IMR-90 (cell line): ENCODE measurements around the gene ATP6V0E2. TPM values are rescaled to one million over a fixed set of nuclear protein-coding genes. Genes with fewer than 3 reads are reported as not detected.

Source experiments
- ATAC-seq: fragments of 200-7000 bp; cut with Tn5 transposase; 2 replicates; pipeline ENCODE4 v1.9.1; 2020; ENCODE audit warnings: low read depth, mild to moderate bottlenecking, moderate library complexity
- BruUV-seq: library from RNA; stranded (reverse); fragments of 400-500 nt; replicated peaks from 2 replicates; lab custom pipeline; 2021; lab: Mats Ljungman, UMichigan
- CTCF ChIA-PET: fragments of 300-600 bp; formaldehyde crosslinking; extraction: SDS; loops from one replicate; lab custom pipeline; 2021; ENCODE audit warnings: antibody characterized with exemption; lab: Yijun Ruan, JAX
- POLR2A ChIA-PET: fragments of 300-600 bp; sonication (Branson Sonifier 250); formaldehyde crosslinking; loops from one replicate; lab custom pipeline; 2022; ENCODE audit warnings: antibody characterized with exemption; ENCODE audit not compliant: unreplicated experiment; lab: Charles Lee
- DNase-seq: peaks from one replicate; pipeline ENCODE4 v3.0.0; 2013
- H2AFZ ChIP-seq: replicated peaks from 2 replicates; pipeline ENCODE3; 2013; ENCODE audit warnings: low read length, mild to moderate bottlenecking; ENCODE audit not compliant: poor library complexity
- H2AK5ac ChIP-seq: 2 replicates; pipeline ENCODE4 v1.6.1; 2013; ENCODE audit warnings: low read depth, low read length, inconsistent platforms
- H2AK9ac ChIP-seq: replicated peaks from 2 replicates; pipeline ENCODE3; 2013; ENCODE audit warnings: mild to moderate bottlenecking, low read depth, low read length, moderate library complexity; ENCODE audit not compliant: poor library complexity
- H2BK120ac ChIP-seq: 2 replicates; pipeline ENCODE4 v1.6.1; 2013; ENCODE audit warnings: low read depth, low read length, inconsistent platforms
- H2BK15ac ChIP-seq: 3 replicates; pipeline ENCODE4 v1.6.1; 2013; ENCODE audit warnings: low read depth, low read length, inconsistent platforms
- H2BK20ac ChIP-seq: 2 replicates; pipeline ENCODE4 v1.6.1; 2013; ENCODE audit warnings: low read depth, mild to moderate bottlenecking, inconsistent platforms, low read length, moderate library complexity
- H2BK5ac ChIP-seq: 2 replicates; pipeline ENCODE4 v1.6.1; 2013; ENCODE audit warnings: mild to moderate bottlenecking, low read depth, low read length, inconsistent platforms; ENCODE audit not compliant: poor library complexity, severe bottlenecking
- H3K14ac ChIP-seq: replicated peaks from 2 replicates; pipeline ENCODE4 v1.6.1; 2013; ENCODE audit warnings: low read depth, low read length, inconsistent platforms
- H3K18ac ChIP-seq: 2 replicates; pipeline ENCODE4 v1.6.1; 2013; ENCODE audit warnings: low read depth, low read length, control low read depth
- H3K23ac ChIP-seq: 2 replicates; pipeline ENCODE4 v1.6.1; 2013; ENCODE audit warnings: low read depth, low read length, inconsistent platforms
- H3K27ac ChIP-seq: 2 replicates; pipeline ENCODE4 v1.5.1; 2013; ENCODE audit warnings: mild to moderate bottlenecking, control low read depth, low read length; ENCODE audit not compliant: insufficient read depth
- H3K27me3 ChIP-seq: 2 replicates; pipeline ENCODE4 v1.6.1; 2013; ENCODE audit warnings: low read length; ENCODE audit not compliant: control insufficient read depth, insufficient read depth
- H3K36me3 ChIP-seq: 2 replicates; pipeline ENCODE4 v1.6.1; 2013; ENCODE audit warnings: low read length, mixed read lengths; ENCODE audit not compliant: control insufficient read depth, insufficient read depth
- H3K4ac ChIP-seq: 2 replicates; pipeline ENCODE4 v1.6.1; 2013; ENCODE audit warnings: low read depth, low read length, inconsistent platforms
- H3K4me1 ChIP-seq: 2 replicates; pipeline ENCODE4 v1.6.1; 2013; ENCODE audit warnings: low read length, mixed read lengths; ENCODE audit not compliant: control insufficient read depth, insufficient read depth
- H3K4me2 ChIP-seq: 2 replicates; pipeline ENCODE4 v1.6.1; 2013; ENCODE audit warnings: low read depth, mild to moderate bottlenecking, control low read depth, low read length, moderate library complexity
- H3K4me3 ChIP-seq: 2 replicates; pipeline ENCODE4 v1.5.1; 2013; ENCODE audit warnings: low read depth, mild to moderate bottlenecking, control low read depth, low read length, moderate library complexity; ENCODE audit not compliant: insufficient read depth
- H3K56ac ChIP-seq: 2 replicates; pipeline ENCODE4 v1.6.1; 2013; ENCODE audit warnings: low read length, inconsistent platforms; ENCODE audit not compliant: insufficient read depth; ENCODE audit errors: extremely low read depth
- H3K79me1 ChIP-seq, 2 experiments: 2 replicates each; pipeline ENCODE4 v1.6.1; 2013; ENCODE audit warnings: low read length in 2 of 2, inconsistent platforms in 1 of 2, low read depth in 1 of 2
- H3K9ac ChIP-seq: 2 replicates; pipeline ENCODE4 v1.6.1; 2013; ENCODE audit warnings: low read depth, low read length, control low read depth
- H3K9me1 ChIP-seq: 2 replicates; pipeline ENCODE4 v1.6.1; 2013; ENCODE audit warnings: low read length, inconsistent platforms; ENCODE audit not compliant: insufficient read depth
- H3K9me3 ChIP-seq: 2 replicates; pipeline ENCODE4 v1.6.1; 2013; ENCODE audit warnings: low read length; ENCODE audit not compliant: control insufficient read depth, insufficient read depth
- H4K20me1 ChIP-seq: 2 replicates; pipeline ENCODE4 v1.6.1; 2013; ENCODE audit warnings: low read length, inconsistent platforms; ENCODE audit not compliant: insufficient read depth
- H4K5ac ChIP-seq: 2 replicates; pipeline ENCODE4 v1.6.1; 2013; ENCODE audit warnings: mild to moderate bottlenecking, low read depth, low read length, control low read depth
- H4K8ac ChIP-seq, 2 experiments: 2 replicates each; pipeline ENCODE4 v1.6.1; 2013; ENCODE audit warnings: low read depth in 2 of 2, low read length in 2 of 2, control low read depth in 1 of 2, inconsistent platforms in 1 of 2
- H4K91ac ChIP-seq: 2 replicates; pipeline ENCODE4 v1.6.1; 2013; ENCODE audit warnings: low read depth, low read length, inconsistent platforms; ENCODE audit not compliant: insufficient read depth
- FOS ChIP-seq: fragments of 150-350 bp; IDR thresholded peaks from 2 replicates; pipeline ENCODE4 v1.6.1; 2016; ENCODE audit warnings: low read depth, low read length
- MAFK ChIP-seq: IDR thresholded peaks from 2 replicates; pipeline ENCODE4 v1.6.1; 2012; ENCODE audit warnings: low read depth, low read length, improper control_type of control experiment
- NFE2L2 ChIP-seq: fragments of 150-350 bp; IDR thresholded peaks from 2 replicates; pipeline ENCODE4 v1.6.1; 2016; ENCODE audit warnings: low read depth, mild to moderate bottlenecking, low read length
- POLR2A ChIP-seq: IDR thresholded peaks from 2 replicates; pipeline ENCODE4 v1.6.1; 2012; ENCODE audit warnings: mild to moderate bottlenecking, low read depth, low read length
- RAD21 ChIP-seq: IDR thresholded peaks from 2 replicates; pipeline ENCODE4 v1.6.1; 2012; ENCODE audit warnings: low read length, improper control_type of control experiment
- WGBS, 2 experiments: methylation state at CpG; one replicate each; pipeline versions ENCODE4 v1.1.5 to v1.1.7; 2013; ENCODE audit warnings: missing lambda C conversion rate in 2 of 2; ENCODE audit not compliant: insufficient read length in 1 of 2; ENCODE audit errors: extremely low coverage in 2 of 2; 5-methylcytosine and 5-hydroxymethylcytosine counted together
- dilution Hi-C: fragments of 300-500 bp; cut with HindIII; formaldehyde crosslinking; loops from one replicate; pipeline ENCODE4 v1.14.3; 2018; ENCODE audit warnings: low sequenced_read_pairs; ENCODE audit not compliant: unreplicated experiment
- in situ Hi-C: fragments of 300-500 bp; cut with MboI; formaldehyde crosslinking; loops from 3 replicates; pipeline ENCODE4 v1.14.3; 2019; ENCODE audit warnings: low sequenced_read_pairs, inconsistent platforms, mixed read lengths
- intact Hi-C: fragments of 100-400 bp; cut with micrococcal nuclease; formaldehyde crosslinking; loops from 2 replicates; pipeline ENCODE4 v1.10.0; 2022
- polyA plus RNA-seq, 3 experiments: library from polyadenylated mRNA; depleted of rRNA; stranded (reverse); fragments of >200 nt; gene quantifications; 2 replicates each; pipeline ENCODE4 v1.2.3, GENCODE V29; 2012; ENCODE audit warnings: low replicate concordance in 1 of 3
- total RNA-seq: library from RNA; depleted of rRNA; stranded (reverse); fragments of >200 nt; gene quantifications from 2 replicates; pipeline ENCODE4 v1.2.3, GENCODE V29; 2012
- TF ChIP-seq, protein P1 (sequence below): conservative IDR thresholded peaks from 2 replicates; pipeline ENCODE4 v1.5.1; 2012; ENCODE audit warnings: mild to moderate bottlenecking, low read depth, low read length, improper control_type of control experiment

Gene ATP6V0E2
- total and polyA plus RNA-seq, 2 of the 4 experiments (the other 2 are of a cell fraction), result 5.7 to 30.3 TPM

GRCh38 chr7:149849174-149849573 lies 24.6 kb upstream of the ATP6V0E2 start:
- no peak overlapping the region for H4K8ac ChIP-seq

More at GRCh38 chr7:149849174-149849573, 24.6 kb upstream of the ATP6V0E2 start:
- ATAC-seq (no peak), DNase-seq (no peak)
- Histone ChIP-seq H3K27me3 (no peaks in the 10 kb centered on the region), H2BK120ac (no peak overlapping the region), H3K9me1 (no peaks in the 10 kb centered on the region; the same call in 1 of the 2 replicates), H3K4me3 (no peak overlapping the region), H3K4me1 (no peaks in the 10 kb centered on the region), H2AFZ (no peak overlapping the region), H4K20me1 (no peaks in the 10 kb centered on the region), H2BK20ac (no peak overlapping the region), H3K79me1 (no peaks in the 10 kb centered on the region; a peak in 2 of 4 replicates), H2AK5ac (no peak overlapping the region), H3K36me3 (peaks cover 18% of the 10 kb centered on the region), H4K5ac (no peak overlapping the region), H2BK15ac (no peak overlapping the region), H4K91ac (no peak overlapping the region), H3K27ac (no peak overlapping the region), H3K9me3 (no peaks in the 10 kb centered on the region), H2BK5ac (no peak overlapping the region), H3K14ac (no peak overlapping the region), H3K4me2 (no peak overlapping the region), H3K9ac (no peak overlapping the region), H3K4ac (no peak overlapping the region), H3K18ac (no peak overlapping the region), H3K56ac (no peak overlapping the region), H3K23ac (no peak overlapping the region), H2AK9ac (no peak overlapping the region)
- POLR2A ChIA-PET, result no interaction called here
- WGBS, 2 experiments, result no CpG with 5 or more reads among the region's 6 CpGs
- no TSS peak for BruUV-seq
- dilution Hi-C loops, result no loop called here
- CTCF ChIA-PET, result interaction anchor here (0.8 to 1.2 kb wide), 3 partner anchors 9 to 23 kb away, joined by 3 read pairs; no protein-coding TSS in a partner anchor
- in situ Hi-C loops, result no loop called here
- TF ChIP-seq FOS, result no peak
- no peak for TF ChIP-seq RAD21
- TF ChIP-seq MAFK, result no peak
- TF ChIP-seq POLR2A, result no peak
- TF ChIP-seq NFE2L2, result no peak
- TF ChIP-seq, protein P1, sequence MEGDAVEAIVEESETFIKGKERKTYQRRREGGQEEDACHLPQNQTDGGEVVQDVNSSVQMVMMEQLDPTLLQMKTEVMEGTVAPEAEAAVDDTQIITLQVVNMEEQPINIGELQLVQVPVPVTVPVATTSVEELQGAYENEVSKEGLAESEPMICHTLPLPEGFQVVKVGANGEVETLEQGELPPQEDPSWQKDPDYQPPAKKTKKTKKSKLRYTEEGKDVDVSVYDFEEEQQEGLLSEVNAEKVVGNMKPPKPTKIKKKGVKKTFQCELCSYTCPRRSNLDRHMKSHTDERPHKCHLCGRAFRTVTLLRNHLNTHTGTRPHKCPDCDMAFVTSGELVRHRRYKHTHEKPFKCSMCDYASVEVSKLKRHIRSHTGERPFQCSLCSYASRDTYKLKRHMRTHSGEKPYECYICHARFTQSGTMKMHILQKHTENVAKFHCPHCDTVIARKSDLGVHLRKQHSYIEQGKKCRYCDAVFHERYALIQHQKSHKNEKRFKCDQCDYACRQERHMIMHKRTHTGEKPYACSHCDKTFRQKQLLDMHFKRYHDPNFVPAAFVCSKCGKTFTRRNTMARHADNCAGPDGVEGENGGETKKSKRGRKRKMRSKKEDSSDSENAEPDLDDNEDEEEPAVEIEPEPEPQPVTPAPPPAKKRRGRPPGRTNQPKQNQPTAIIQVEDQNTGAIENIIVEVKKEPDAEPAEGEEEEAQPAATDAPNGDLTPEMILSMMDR, result no peak
- intact Hi-C loops, result no loop called here
